CD14-positive monocyte (primary cell): Measurements from ENCODE around the gene ARHGEF19. TPM values are rescaled to one million over a fixed set of nuclear protein-coding genes. Genes with fewer than 3 reads are reported as not detected.
A peak's percentile ranks its signal among the peaks of the same experiment; 100 is the strongest.

Source experiments
- DNase-seq, 3 donors: peaks; one replicate each; pipeline ENCODE4 v3.0.0-alpha.2; 2011 to 2022
- H2AFZ ChIP-seq: 2 replicates; pipeline ENCODE4 v1.6.0; 2012; ENCODE audit warnings: mild to moderate bottlenecking, low read depth, low read length, inconsistent platforms; ENCODE audit not compliant: insufficient read depth, poor library complexity, severe bottlenecking
- H3K27ac ChIP-seq, 2 donors: 1 replicate in 1 of 2; 2 replicates in 1 of 2; pipeline ENCODE4 v1.5.1; 2012 to 2013; ENCODE audit warnings: low read length in 2 of 2, control low read depth in 1 of 2, inconsistent platforms in 1 of 2, low read depth in 1 of 2, mild to moderate bottlenecking in 1 of 2
- H3K27me3 ChIP-seq, 2 donors: one replicate each; pipeline versions ENCODE4 v1.6.0 to v1.6.1; 2011 to 2013; ENCODE audit warnings: low read length in 2 of 2; ENCODE audit not compliant: control insufficient read depth in 2 of 2, insufficient read depth in 2 of 2
- H3K36me3 ChIP-seq, 2 donors: replicated peaks in 1 of 2; 1 replicate in 1 of 2; 2 replicates in 1 of 2; pipeline versions ENCODE4 v1.5.1 to v1.6.1; 2012 to 2013; ENCODE audit warnings: low read length in 2 of 2, control low read depth in 1 of 2, inconsistent platforms in 1 of 2, mild to moderate bottlenecking in 1 of 2; ENCODE audit not compliant: insufficient read depth in 2 of 2, control insufficient read depth in 1 of 2
- H3K4me1 ChIP-seq, 2 donors: 1 replicate in 1 of 2; 2 replicates in 1 of 2; pipeline versions ENCODE4 v1.5.1 to v1.6.1; 2012 to 2013; ENCODE audit warnings: low read length in 2 of 2, control low read depth in 1 of 2, inconsistent platforms in 1 of 2, mild to moderate bottlenecking in 1 of 2, moderate library complexity in 1 of 2; ENCODE audit not compliant: insufficient read depth in 2 of 2, control insufficient read depth in 1 of 2
- H3K4me2 ChIP-seq: replicated peaks from 2 replicates; pipeline ENCODE3; 2012; ENCODE audit warnings: low read length, moderate library complexity, mild to moderate bottlenecking; ENCODE audit not compliant: poor library complexity, severe bottlenecking; ENCODE audit errors: extremely low read depth
- H3K4me3 ChIP-seq, 3 experiments: fragments of 200-600 bp in 1 of 3; sonication (generic) in 1 of 3; replicated peaks in 1 of 3; 1 replicate in 2 of 3; 2 replicates in 1 of 3; pipeline ENCODE4 v1.5.1; 2011 to 2013; ENCODE audit warnings: low read length in 3 of 3, mild to moderate bottlenecking in 3 of 3, control low read depth in 2 of 3, low read depth in 2 of 3, inconsistent platforms in 1 of 3, moderate library complexity in 1 of 3
- H3K79me2 ChIP-seq: 2 replicates; pipeline ENCODE4 v1.6.0; 2012; ENCODE audit warnings: mild to moderate bottlenecking, control low read depth, inconsistent platforms, low read length, moderate library complexity; ENCODE audit not compliant: insufficient read depth
- H3K9ac ChIP-seq: 2 replicates; pipeline ENCODE4 v1.6.0; 2017; ENCODE audit warnings: low read length, mild to moderate bottlenecking; ENCODE audit not compliant: insufficient read depth, poor library complexity, severe bottlenecking
- H3K9me3 ChIP-seq, 2 donors: replicated peaks in 1 of 2; 1 replicate in 1 of 2; 2 replicates in 1 of 2; pipeline versions ENCODE4 v1.5.1 to v1.6.1; 2012 to 2013; ENCODE audit warnings: low read length in 2 of 2, control low read depth in 1 of 2; ENCODE audit not compliant: control insufficient read depth in 1 of 2, insufficient read depth in 1 of 2
- H4K20me1 ChIP-seq: 2 replicates; pipeline ENCODE4 v1.6.0; 2012; ENCODE audit warnings: mild to moderate bottlenecking, low read length, control low read depth, moderate library complexity; ENCODE audit not compliant: insufficient read depth
- H3K27ac Mint-ChIP-seq, 7 donors: one replicate each; pipeline ENCODE4 v1.8.0; 2020; ENCODE audit warnings: mild to moderate bottlenecking in 7 of 7, mixed read lengths in 7 of 7, moderate library complexity in 6 of 7, inconsistent platforms in 2 of 7
- H3K27me3 Mint-ChIP-seq, 3 donors: one replicate each; pipeline ENCODE4 v1.8.0; 2021 to 2022; ENCODE audit warnings: low read depth in 3 of 3, mild to moderate bottlenecking in 3 of 3, mixed read lengths in 3 of 3, moderate library complexity in 3 of 3, inconsistent platforms in 1 of 3
- H3K36me3 Mint-ChIP-seq, 2 donors: one replicate each; pipeline ENCODE4 v1.8.0; 2020; ENCODE audit warnings: mixed read lengths in 2 of 2, inconsistent platforms in 1 of 2, mild to moderate bottlenecking in 1 of 2
- H3K4me1 Mint-ChIP-seq: one replicate; pipeline ENCODE4 v1.8.0; 2020; ENCODE audit warnings: mild to moderate bottlenecking, mixed read lengths
- H3K4me3 Mint-ChIP-seq, 2 donors: one replicate each; pipeline ENCODE4 v1.8.0; 2020; ENCODE audit warnings: mild to moderate bottlenecking in 2 of 2, mixed read lengths in 2 of 2, moderate library complexity in 1 of 2
- H3K9me3 Mint-ChIP-seq, 7 donors: one replicate each; pipeline ENCODE4 v1.8.0; 2020 to 2022; ENCODE audit warnings: mixed read lengths in 7 of 7, mild to moderate bottlenecking in 6 of 7, moderate library complexity in 6 of 7, inconsistent platforms in 2 of 7
- CTCF ChIP-seq: fragments of 200-600 bp; IDR thresholded peaks from one replicate; pipeline ENCODE4 v1.8.0; 2022; ENCODE audit warnings: antibody characterized with exemption, mild to moderate bottlenecking
- WGBS: methylation state at CpG from one replicate; pipeline ENCODE4 v1.1.5; 2013; ENCODE audit warnings: missing lambda C conversion rate; ENCODE audit not compliant: insufficient coverage; 5-methylcytosine and 5-hydroxymethylcytosine counted together
- intact Hi-C, 2 donors: fragments of 100-400 bp; cut with micrococcal nuclease; formaldehyde crosslinking; loops; one replicate each; pipeline versions ENCODE4 v1.15.0 to v1.15.1; 2023
- polyA plus RNA-seq, 3 donors: library from polyadenylated mRNA; depleted of rRNA in 1 of 3; unstranded in 2 of 3; stranded (reverse) in 1 of 3; fragments of 300-500 nt in 2 of 3; fragments of >200 nt in 1 of 3; fragmentation: Illumina TruSeq in 2 of 3; gene quantifications; 1 replicate in 2 of 3; 2 replicates in 1 of 3; pipeline ENCODE4 v1.2.3, GENCODE V29; 2012 to 2021

The ARHGEF19 gene
- polyA plus RNA-seq, 3 donors: 2.2 to 7.9 (median 2.3) TPM

GRCh38 chr1:16245476-16246196, 33.2 kb upstream of the ARHGEF19 start:
- H3K79me2 ChIP-seq: no peaks in the 10 kb centered on the region
- Mint-ChIP-seq H3K4me3 (no peak overlapping the region), H3K4me1 (peaks cover 26% of the 10 kb centered on the region), H3K27ac (peak overlapping the region in 1 of 7 donors; percentile 6), H3K27me3 (peaks cover 0 to 2% (median 0%) of the 10 kb centered on the region in 3 donors), H3K36me3 (peaks cover 27 to 33% of the 10 kb centered on the region in 2 donors), H3K9me3 (no peaks in the 10 kb centered on the region)
- peaks cover 38% of the 10 kb centered on the region for H4K20me1 ChIP-seq
- no peaks in the 10 kb centered on the region for H3K9me3 ChIP-seq
- H3K4me3 ChIP-seq: no peak overlapping the region
- intact Hi-C loops: loop anchor here (10.0 kb wide), 2 partner anchors 119 to 161 kb away; partner anchors contain the start of gene SZRD1 (in 1 of the 2)
- peaks cover 21 to 43% of the 10 kb centered on the region in 2 donors for H3K36me3 ChIP-seq
- no peak overlapping the region for H2AFZ ChIP-seq
- DNase-seq: no peak
- no peak for TF ChIP-seq CTCF
- H3K27ac ChIP-seq: no peak overlapping the region
- peaks cover 19 to 21% of the 10 kb centered on the region in 2 donors for H3K4me1 ChIP-seq
- H3K4me2 ChIP-seq: no peak overlapping the region
- H3K9ac ChIP-seq: no peak overlapping the region
- H3K27me3 ChIP-seq: no peaks in the 10 kb centered on the region
- WGBS: 96% methylated on average over 6 of the region's 9 CpGs

- Histone ChIP-seq H4K20me1 (peaks cover 38% of the 10 kb centered on the region), H3K27me3 (no peaks in the 10 kb centered on the region), H3K9ac (no peak overlapping the region), H3K4me1 (peaks cover 11 to 13% of the 10 kb centered on the region in 2 donors), H3K36me3 (peaks cover 19 to 40% of the 10 kb centered on the region in 2 donors), H3K4me3 (no peak overlapping the region), H3K79me2 (no peaks in the 10 kb centered on the region), H2AFZ (no peak overlapping the region), H3K27ac (no peak overlapping the region), H3K4me2 (no peak overlapping the region), H3K9me3 (no peaks in the 10 kb centered on the region)
- TF ChIP-seq CTCF: peak; percentile 50
- DNase-seq: no peak
- intact Hi-C loops: loop anchor here (5.0 to 10.0 kb wide), 3 partner anchors 120 to 162 kb away; partner anchors contain the start of gene SZRD1 (in 1 of the 2)
- H3K27me3 Mint-ChIP-seq: peaks cover 0 to 2% (median 0%) of the 10 kb centered on the region in 3 donors
- H3K27ac Mint-ChIP-seq: no peak overlapping the region
- H3K4me3 Mint-ChIP-seq: no peak overlapping the region
- H3K4me1 Mint-ChIP-seq: peaks cover 18% of the 10 kb centered on the region
- H3K9me3 Mint-ChIP-seq: no peaks in the 10 kb centered on the region
- H3K36me3 Mint-ChIP-seq: peaks cover 23 to 31% of the 10 kb centered on the region in 2 donors
- WGBS: 90% methylated on average over 6 of the region's 8 CpGs
These were observed 32.3 kb upstream of the ARHGEF19 start for GRCh38 chr1:16244650-16245285.
